Breast epithelium (tissue), 4 donors: ENCODE data around the gene RCAN1. TPM values are rescaled to one million over a fixed set of nuclear protein-coding genes. Genes with fewer than 3 reads are reported as not detected.
"Not testable (repeated sequence)": the region's sequence is repeated elsewhere in the genome, so short reads cannot be mapped to it uniquely, and the experiment has no call there.

Experiments used
- DNase-seq, 2 donors: peaks; one replicate each; pipeline ENCODE4 v3.0.0-alpha.2; 2019; ENCODE audit warnings: low spot score in 2 of 2
- H3K27ac ChIP-seq, 2 donors: fragments of 200-600 bp; sonication (generic) in 1 of 2; one replicate each; pipeline ENCODE4 v1.5.1; 2016 to 2019; ENCODE audit warnings: mild to moderate bottlenecking in 1 of 2
- H3K27me3 ChIP-seq, 2 donors: fragments of 200-600 bp; sonication (generic) in 1 of 2; one replicate each; pipeline versions ENCODE4 v1.5.1 to v1.6.0; 2017 to 2019; ENCODE audit warnings: control low read depth in 1 of 2, mild to moderate bottlenecking in 1 of 2
- H3K36me3 ChIP-seq: fragments of 200-600 bp; one replicate; pipeline ENCODE4 v1.5.1; 2019
- H3K4me1 ChIP-seq, 2 donors: fragments of 200-600 bp; sonication (generic); one replicate each; pipeline ENCODE4 v1.5.1; 2016 to 2019; ENCODE audit warnings: control low read depth in 1 of 2
- H3K4me3 ChIP-seq, 3 donors: fragments of 200-600 bp; sonication (generic); 1 replicate in 2 of 3; 2 replicates in 1 of 3; pipeline ENCODE4 v1.5.1; 2016 to 2019; ENCODE audit warnings: mild to moderate bottlenecking in 3 of 3, moderate library complexity in 2 of 3
- H3K9me3 ChIP-seq, 2 donors: fragments of 200-600 bp; sonication (generic) in 1 of 2; one replicate each; pipeline ENCODE4 v1.5.1; 2016 to 2019; ENCODE audit warnings: control low read depth in 1 of 2
- CTCF ChIP-seq, 3 donors: fragments of 450-650 bp; IDR thresholded peaks; one replicate each; pipeline ENCODE4 v1.5.1; 2016 to 2017; ENCODE audit warnings: antibody characterized with exemption in 3 of 3, mild to moderate bottlenecking in 3 of 3, moderate library complexity in 3 of 3
- POLR2A ChIP-seq: fragments of 450-650 bp; IDR thresholded peaks from one replicate; pipeline ENCODE4 v1.6.1; 2016; ENCODE audit warnings: antibody characterized with exemption, mild to moderate bottlenecking, moderate library complexity
- POLR2AphosphoS5 ChIP-seq, 3 donors: sonication (generic); formaldehyde crosslinking; IDR thresholded peaks; one replicate each; pipeline ENCODE4 v1.6.1; 2017; ENCODE audit warnings: antibody characterized with exemption in 3 of 3
- intact Hi-C: fragments of 100-400 bp; cut with DNase I; formaldehyde crosslinking; loops from one replicate; pipeline ENCODE4 v1.15.1; 2023; ENCODE audit warnings: low total_unique reads
- total RNA-seq, 3 donors: library from RNA; depleted of rRNA; stranded (reverse); fragments of >200 nt; gene quantifications; one replicate each; pipeline ENCODE4 v1.1.0, GENCODE V29; 2016

Gene RCAN1
- total RNA-seq, 3 donors from 2014 or later = 30.1 to 73.0 (median 47.9) TPM

- no peak overlapping the region for H3K27ac ChIP-seq
- intact Hi-C loops = no loop called here
- no peaks in the 10 kb centered on the region for H3K4me1 ChIP-seq
- H3K9me3 ChIP-seq = no peaks in the 10 kb centered on the region
- H3K4me3 ChIP-seq = no peak overlapping the region
- no peaks in the 10 kb centered on the region for H3K36me3 ChIP-seq
- TF ChIP-seq POLR2A (no peak), POLR2AphosphoS5 (IDR thresholded peaks at IDR 0.05) (no peak), CTCF (IDR thresholded peaks at IDR 0.05) (no peak)
- DNase-seq = no peak
- H3K27me3 ChIP-seq = no peaks in the 10 kb centered on the region
Observed at GRCh38 chr21:34567604-34568155, 47.2 kb downstream of the RCAN1 start.

GRCh38 chr21:34565238-34565637 lies 49.7 kb downstream of the RCAN1 start:
- no peak overlapping the region for H3K27ac ChIP-seq
- TF ChIP-seq POLR2AphosphoS5 (IDR thresholded peaks at IDR 0.05) = no peak
- no peak for TF ChIP-seq POLR2A
- no peak for TF ChIP-seq CTCF (IDR thresholded peaks at IDR 0.05)
- intact Hi-C loops = no loop called here
- no peaks in the 10 kb centered on the region for H3K27me3 ChIP-seq
- DNase-seq = no peak
- no peaks in the 10 kb centered on the region for H3K9me3 ChIP-seq
- no peaks in the 10 kb centered on the region for H3K4me1 ChIP-seq
- H3K4me3 ChIP-seq = no peak overlapping the region
- H3K36me3 ChIP-seq = no peaks in the 10 kb centered on the region

- H3K36me3 ChIP-seq, H3K4me3 ChIP-seq, H3K27ac ChIP-seq, DNase-seq, H3K27me3 ChIP-seq, H3K4me1 ChIP-seq, intact Hi-C loops, H3K9me3 ChIP-seq: not testable (repeated sequence)
Observed at GRCh38 chr21:34563370-34563769, 51.5 kb downstream of the RCAN1 start.

GRCh38 chr21:34561806-34562205 lies 53.1 kb downstream of the RCAN1 start:
- intact Hi-C loops = no loop called here
- Histone ChIP-seq H3K36me3 (no peaks in the 10 kb centered on the region), H3K9me3 (no peaks in the 10 kb centered on the region), H3K4me3 (no peak overlapping the region), H3K27ac (no peak overlapping the region), H3K4me1 (no peaks in the 10 kb centered on the region), H3K27me3 (no peaks in the 10 kb centered on the region)
- no peak for DNase-seq
- TF ChIP-seq POLR2A (no peak), POLR2AphosphoS5 (IDR thresholded peaks at IDR 0.05) (no peak), CTCF (IDR thresholded peaks at IDR 0.05) (no peak)

GRCh38 chr21:34560609-34561008 lies 54.3 kb downstream of the RCAN1 start:
- Histone ChIP-seq H3K27me3 (no peaks in the 10 kb centered on the region), H3K4me1 (no peaks in the 10 kb centered on the region), H3K4me3 (no peak overlapping the region), H3K9me3 (no peaks in the 10 kb centered on the region), H3K27ac (no peak overlapping the region), H3K36me3 (no peaks in the 10 kb centered on the region)
- no peak for DNase-seq
- intact Hi-C loops = no loop called here
- TF ChIP-seq POLR2AphosphoS5 (IDR thresholded peaks at IDR 0.05) (no peak), POLR2A (no peak), CTCF (IDR thresholded peaks at IDR 0.05) (no peak)

DNA sequence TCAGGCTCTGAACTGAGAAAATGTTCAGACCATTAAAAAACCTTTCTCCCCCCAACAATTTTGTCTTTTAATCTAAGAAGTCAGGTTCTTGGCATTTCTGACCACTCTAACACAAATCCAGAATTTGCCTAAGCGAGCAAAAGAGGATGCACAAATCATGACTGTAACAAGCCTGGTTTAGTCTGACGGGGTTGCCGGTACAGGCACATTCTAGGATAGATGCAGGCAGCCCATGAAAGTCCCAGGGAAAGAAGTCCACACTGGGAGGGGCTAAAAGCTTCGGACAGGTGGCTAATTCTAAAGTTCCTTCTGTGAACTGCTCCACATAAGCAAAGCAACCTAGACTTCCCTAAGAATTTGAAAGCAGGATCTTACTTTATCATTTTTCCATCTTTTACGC lies 54.9 kb downstream of the RCAN1 start:
- TF ChIP-seq POLR2AphosphoS5 (IDR thresholded peaks at IDR 0.05) (no peak), CTCF (IDR thresholded peaks at IDR 0.05) (no peak), POLR2A (no peak)

More for the DNA sequence above, 54.9 kb downstream of the RCAN1 start:
- no peak for DNase-seq
- H3K4me1 ChIP-seq = no peaks in the 10 kb centered on the region
- H3K9me3 ChIP-seq = no peaks in the 10 kb centered on the region
- intact Hi-C loops = no loop called here
- no peaks in the 10 kb centered on the region for H3K36me3 ChIP-seq
- H3K27me3 ChIP-seq = no peaks in the 10 kb centered on the region
- H3K4me3 ChIP-seq = no peak overlapping the region
- H3K27ac ChIP-seq = peak overlapping the region in 1 of 2 donors; percentile 58
